ENCODE data around the gene ZNF609. TPM values are rescaled to one million over a fixed set of nuclear protein-coding genes. Genes with fewer than 3 reads are reported as not detected.

ZNF609 gene
- total and polyA plus RNA-seq, 7 donors = 4.8 to 35.2 (median 29.6) TPM

- Histone ChIP-seq H3K4me1 (peaks cover 0 to 10% (median 5%) of the 10 kb centered on the region in 4 donors), H3K9me3 (no peaks in the 10 kb centered on the region), H3K27ac (peak overlapping the region in 3 of 4 donors; percentile 67 to 77 (median 69)), H3K36me3 (peaks cover 0 to 58% (median 26%) of the 10 kb centered on the region in 4 donors), H3K4me3 (no peak overlapping the region), H3K27me3 (no peaks in the 10 kb centered on the region)
- 85 to 90% methylated on average over 7 of the region's 7 CpGs for WGBS, 2 donors
- intact Hi-C loops (cut with DNase I) = no loop called here
- no peak for DNase-seq
- TF ChIP-seq POLR2A (IDR thresholded peaks at IDR 0.05) = no peak
- no peak for TF ChIP-seq EP300 (IDR thresholded peaks at IDR 0.05)
- no peak for TF ChIP-seq POLR2AphosphoS5 (IDR thresholded peaks at IDR 0.05)
- TF ChIP-seq CTCF (IDR thresholded peaks at IDR 0.05) = no peak
These were observed 256.8 kb downstream of the ZNF609 start for GRCh38 chr15:64717130-64717529.

GRCh38 chr15:64717735-64718495, 257.5 kb downstream of the ZNF609 start:
- peak overlapping the region; percentile 52 to 77 (median 68) for H3K27ac ChIP-seq
- DNase-seq = no peak
- peaks cover 0 to 10% (median 5%) of the 10 kb centered on the region in 4 donors for H3K4me1 ChIP-seq
- H3K4me3 ChIP-seq = no peak overlapping the region
- TF ChIP-seq EP300 (IDR thresholded peaks at IDR 0.05) (no peak), POLR2A (IDR thresholded peaks at IDR 0.05) (no peak), POLR2AphosphoS5 (IDR thresholded peaks at IDR 0.05) (no peak), CTCF (IDR thresholded peaks at IDR 0.05) (no peak)
- no peaks in the 10 kb centered on the region for H3K9me3 ChIP-seq
- peaks cover 0 to 52% (median 26%) of the 10 kb centered on the region in 4 donors for H3K36me3 ChIP-seq
- H3K27me3 ChIP-seq = no peaks in the 10 kb centered on the region
- 75 to 91% methylated on average over 18 of the region's 18 CpGs for WGBS, 2 donors
- intact Hi-C loops (cut with DNase I) = no loop called here

- DNase-seq = no peak
- 92 to 93% methylated on average over 3 of the region's 3 CpGs for WGBS, 2 donors
- TF ChIP-seq POLR2A (IDR thresholded peaks at IDR 0.05) = no peak
- TF ChIP-seq CTCF (IDR thresholded peaks at IDR 0.05) = no peak
- no peak for TF ChIP-seq POLR2AphosphoS5 (IDR thresholded peaks at IDR 0.05)
- TF ChIP-seq EP300 (IDR thresholded peaks at IDR 0.05) = no peak
- Histone ChIP-seq H3K27me3 (no peaks in the 10 kb centered on the region), H3K27ac (peak overlapping the region in 1 of 4 donors; percentile 2), H3K4me3 (no peak overlapping the region), H3K4me1 (peaks cover 0 to 10% (median 5%) of the 10 kb centered on the region in 4 donors), H3K9me3 (no peaks in the 10 kb centered on the region), H3K36me3 (peaks cover 0 to 40% (median 19%) of the 10 kb centered on the region in 4 donors)
- intact Hi-C loops (cut with DNase I) = no loop called here
These were observed 259.8 kb downstream of the ZNF609 start for GRCh38 chr15:64720188-64720587.

- no peaks in the 10 kb centered on the region for H3K9me3 ChIP-seq
- no peak overlapping the region for H3K27ac ChIP-seq
- peaks cover 0 to 11% (median 7%) of the 10 kb centered on the region in 4 donors for H3K4me1 ChIP-seq
- no peak for TF ChIP-seq EP300 (IDR thresholded peaks at IDR 0.05)
- no peak for TF ChIP-seq CTCF (IDR thresholded peaks at IDR 0.05)
- no peak for TF ChIP-seq POLR2AphosphoS5 (IDR thresholded peaks at IDR 0.05)
- no peak for TF ChIP-seq POLR2A (IDR thresholded peaks at IDR 0.05)
- no peaks in the 10 kb centered on the region for H3K27me3 ChIP-seq
- 63 to 87% methylated on average over 5 of the region's 5 CpGs for WGBS, 2 donors
- H3K4me3 ChIP-seq = no peak overlapping the region
- DNase-seq = no peak
- peaks cover 0 to 61% (median 7%) of the 10 kb centered on the region in 4 donors for H3K36me3 ChIP-seq
- intact Hi-C loops (cut with DNase I) = loop anchor here (10.0 kb wide), 1 partner anchor 265 kb away; no protein-coding TSS in a partner anchor
These were observed 269.8 kb downstream of the ZNF609 start for GRCh38 chr15:64730151-64730550.

Data from sigmoid colon (tissue), 7 donors.